ENCODE data around the gene INVS. TPM values are rescaled to one million over a fixed set of nuclear protein-coding genes. Genes with fewer than 3 reads are reported as not detected.

The INVS gene
- total and polyA plus RNA-seq, 2 experiments from 2014 or later = 4.1 to 8.7 TPM

- Histone ChIP-seq H3F3A (replicated peaks; ENCODE audit: low read depth) (peaks cover 14% of the 10 kb centered on the region; the same call in 1 of the 2 replicates), H3K79me2 (replicated peaks; ENCODE audit: insufficient read depth) (no peaks in the 10 kb centered on the region), H4K20me1 (replicated peaks; ENCODE audit: insufficient read depth) (peaks cover 6% of the 10 kb centered on the region; the same call in 1 of the 2 replicates), H3K4me3 (no peak overlapping the region), H3K36me3 (ENCODE audit: insufficient read depth) (peaks cover 3% of the 10 kb centered on the region; the same call in 1 of the 2 replicates), H3K27ac (ENCODE audit: low read depth) (no peak overlapping the region), H3K9me2 (ENCODE audit: insufficient read depth) (no peaks in the 10 kb centered on the region), H3K4me1 (ENCODE audit: insufficient read depth) (peaks cover 5% of the 10 kb centered on the region; the same call in 1 of the 2 replicates), H3K27me3 (ENCODE audit: insufficient read depth) (no peaks in the 10 kb centered on the region), H3K4me2 (no peak overlapping the region), H2AFZ (no peak overlapping the region)
- DNase-seq (ENCODE audit: low spot score) (no peak), ATAC-seq (no peak)
- peaks cover 5% of the 10 kb centered on the region; the same call in 2 of the 3 replicates for H3K4me1 Mint-ChIP-seq
- H3K36me3 Mint-ChIP-seq (ENCODE audit: low read depth) = peaks cover 20% of the 10 kb centered on the region
- H3K4me3 Mint-ChIP-seq = no peak overlapping the region
- H3K27me3 Mint-ChIP-seq (ENCODE audit: insufficient read depth, low read depth, poor library complexity) = no peaks in the 10 kb centered on the region
- TF ChIP-seq ETS1 (IDR thresholded peaks at IDR 0.05) (no peak), EZH2phosphoT487 (IDR thresholded peaks at IDR 0.05; ENCODE audit: unreplicated experiment) (no peak), EZH2 (IDR thresholded peaks at IDR 0.05; ENCODE audit: low read depth, unreplicated experiment) (no peak), ZNF114 (CRISPR knock-in tag; IDR thresholded peaks at IDR 0.05) (no peak), STAT1 (IDR thresholded peaks at IDR 0.05; ENCODE audit: unreplicated experiment) (no peak), REST (IDR thresholded peaks at IDR 0.05; ENCODE audit: unreplicated experiment) (no peak), NANOG (IDR thresholded peaks at IDR 0.05; ENCODE audit: borderline replicate concordance) (no peak), JUNB (IDR thresholded peaks at IDR 0.05; ENCODE audit: unreplicated experiment) (no peak), CTCF (conservative IDR thresholded peaks at IDR 0.05; ENCODE audit: low read depth in 2 of 2) (no peak)
- no peaks in the 10 kb centered on the region for H3K9me3 Mint-ChIP-seq
- no peak overlapping the region for H3K27ac Mint-ChIP-seq
Observed at GRCh38 chr9:100131875-100132430, 32.9 kb downstream of the INVS start.

Data from GM23338 (cell line).